ENCODE measurements around the gene MEPCE. TPM values are rescaled to one million over a fixed set of nuclear protein-coding genes. Genes with fewer than 3 reads are reported as not detected.

The MEPCE gene
- total RNA-seq, 1 experiment from 2014 or later = 43.3 TPM

DNA sequence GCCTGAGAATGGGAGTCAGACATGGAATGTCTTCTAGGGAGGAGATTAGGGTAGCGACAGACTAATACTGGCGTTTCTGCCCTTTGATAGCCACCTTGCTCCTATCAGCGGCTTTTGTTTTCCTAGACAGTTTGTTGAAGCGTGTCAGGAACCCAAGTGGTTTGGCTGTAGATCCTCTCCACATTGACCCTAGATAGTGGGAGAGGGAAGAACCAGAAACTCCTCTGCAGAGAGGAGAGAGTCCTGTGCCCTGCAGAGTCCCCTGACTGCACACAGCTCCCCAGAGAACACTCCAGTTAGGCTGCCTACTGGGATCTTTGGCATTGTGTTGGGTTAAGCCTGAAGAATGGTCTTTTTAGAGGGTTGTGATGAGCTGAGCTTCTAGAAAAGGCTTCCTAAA, 2.4 kb downstream of the MEPCE start:
- Mint-ChIP-seq H3K27ac (ENCODE audit: unreplicated experiment) (peak overlapping the region; percentile 71), H3K4me1 (ENCODE audit: low read depth, unreplicated experiment) (peaks cover 23% of the 10 kb centered on the region), H3K4me3 (ENCODE audit: unreplicated experiment) (peak overlapping the region; percentile 89), H3K36me3 (ENCODE audit: insufficient read depth, unreplicated experiment) (peaks cover 79% of the 10 kb centered on the region), H3K27me3 (ENCODE audit: insufficient read depth, unreplicated experiment) (peaks cover 4% of the 10 kb centered on the region), H3K9me3 (ENCODE audit: unreplicated experiment) (no peaks in the 10 kb centered on the region)
- intact Hi-C loops (cut with micrococcal nuclease; ENCODE audit: unreplicated experiment) = no loop called here
- Histone ChIP-seq H3K27me3 (replicated peaks; ENCODE audit: control insufficient read depth, insufficient read depth, low read length) (no peaks in the 10 kb centered on the region), H3K4me1 (0 out of 2 replicates have a peak, but pooled peaks cover 10% of the 10 kb centered on the region), H3K4me3 (ENCODE audit: low read depth, low read length) (no peak overlapping the region), H3K36me3 (ENCODE audit: control insufficient read depth, insufficient read depth, low read length) (no peaks in the 10 kb centered on the region; the same call in 1 of the 2 replicates), H3K9me3 (no peaks in the 10 kb centered on the region)
- BruUV-seq (replicated peaks) = no TSS peak
- ChIA-PET POLR2A (no interaction called here), CTCF (no interaction called here)
- TF ChIP-seq, protein P1, sequence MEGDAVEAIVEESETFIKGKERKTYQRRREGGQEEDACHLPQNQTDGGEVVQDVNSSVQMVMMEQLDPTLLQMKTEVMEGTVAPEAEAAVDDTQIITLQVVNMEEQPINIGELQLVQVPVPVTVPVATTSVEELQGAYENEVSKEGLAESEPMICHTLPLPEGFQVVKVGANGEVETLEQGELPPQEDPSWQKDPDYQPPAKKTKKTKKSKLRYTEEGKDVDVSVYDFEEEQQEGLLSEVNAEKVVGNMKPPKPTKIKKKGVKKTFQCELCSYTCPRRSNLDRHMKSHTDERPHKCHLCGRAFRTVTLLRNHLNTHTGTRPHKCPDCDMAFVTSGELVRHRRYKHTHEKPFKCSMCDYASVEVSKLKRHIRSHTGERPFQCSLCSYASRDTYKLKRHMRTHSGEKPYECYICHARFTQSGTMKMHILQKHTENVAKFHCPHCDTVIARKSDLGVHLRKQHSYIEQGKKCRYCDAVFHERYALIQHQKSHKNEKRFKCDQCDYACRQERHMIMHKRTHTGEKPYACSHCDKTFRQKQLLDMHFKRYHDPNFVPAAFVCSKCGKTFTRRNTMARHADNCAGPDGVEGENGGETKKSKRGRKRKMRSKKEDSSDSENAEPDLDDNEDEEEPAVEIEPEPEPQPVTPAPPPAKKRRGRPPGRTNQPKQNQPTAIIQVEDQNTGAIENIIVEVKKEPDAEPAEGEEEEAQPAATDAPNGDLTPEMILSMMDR (IDR thresholded peaks at IDR 0.05; ENCODE audit: insufficient read depth in 1 of 2, low read depth in 1 of 2, low read length in 1 of 2, severe bottlenecking in 1 of 2, unreplicated experiment in 1 of 2) = no peak
- no peak for DNase-seq

DNA sequence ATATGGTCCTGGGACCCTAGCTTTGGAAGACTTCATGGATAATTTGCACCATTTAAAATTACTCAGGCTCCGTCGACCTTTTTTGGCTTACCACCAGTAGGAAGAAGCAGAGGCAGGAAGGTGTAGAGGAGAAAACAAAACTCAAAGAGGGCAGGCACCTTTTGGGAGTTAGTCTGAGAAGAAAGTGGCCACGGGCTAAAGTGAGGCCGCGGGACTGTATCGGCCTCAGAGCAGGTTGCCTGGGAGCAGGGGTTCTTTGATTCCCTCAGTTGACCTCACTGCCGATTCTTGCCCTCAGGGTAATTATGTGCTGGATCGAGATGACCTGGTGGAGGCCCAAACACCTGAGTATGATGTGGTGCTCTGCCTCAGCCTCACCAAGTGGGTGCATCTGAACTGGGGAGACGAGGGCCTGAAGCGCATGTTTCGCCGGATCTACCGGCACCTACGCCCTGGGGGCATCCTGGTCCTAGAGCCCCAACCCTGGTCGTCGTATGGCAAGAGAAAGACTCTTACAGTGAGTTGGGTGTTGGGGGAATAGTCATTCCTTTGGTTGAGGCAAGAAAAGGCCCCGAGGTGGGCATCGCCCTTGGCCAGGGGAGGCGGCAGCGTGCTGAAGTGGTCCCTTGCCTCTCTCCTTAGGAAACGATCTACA, 3.1 kb downstream of the MEPCE start:
- H3K4me1 ChIP-seq = 0 out of 2 replicates have a peak, but pooled peaks cover 10% of the 10 kb centered on the region
- no peak for DNase-seq
- intact Hi-C loops (cut with micrococcal nuclease; ENCODE audit: unreplicated experiment) = no loop called here

DNA sequence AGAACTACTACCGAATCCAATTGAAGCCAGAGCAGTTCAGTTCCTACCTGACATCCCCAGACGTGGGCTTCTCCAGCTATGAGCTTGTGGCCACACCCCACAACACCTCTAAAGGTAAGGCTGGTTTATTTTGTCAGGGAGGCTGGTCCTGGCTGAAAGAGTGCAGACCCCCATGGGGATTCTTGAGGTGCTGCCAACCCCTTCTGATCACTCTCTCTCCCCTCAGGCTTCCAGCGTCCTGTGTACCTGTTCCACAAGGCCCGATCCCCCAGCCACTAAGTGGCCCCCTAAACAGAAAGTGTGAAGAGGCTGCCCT, 3.6 kb downstream of the MEPCE start:
- no peaks in the 10 kb centered on the region; the same call in 1 of the 2 replicates for H3K36me3 ChIP-seq (ENCODE audit: control insufficient read depth, insufficient read depth, low read length)
- ChIA-PET POLR2A (no interaction called here), CTCF (no interaction called here)
- peak overlapping the region; percentile 33 for H3K4me3 Mint-ChIP-seq (ENCODE audit: unreplicated experiment)
- BruUV-seq (replicated peaks) = no TSS peak
- no peak overlapping the region for H3K4me3 ChIP-seq (ENCODE audit: low read depth, low read length)
- TF ChIP-seq, protein P1 (IDR thresholded peaks at IDR 0.05; ENCODE audit: insufficient read depth in 1 of 2, low read depth in 1 of 2, low read length in 1 of 2, severe bottlenecking in 1 of 2, unreplicated experiment in 1 of 2) = no peak
- intact Hi-C loops (cut with micrococcal nuclease; ENCODE audit: unreplicated experiment) = no loop called here
- H3K9me3 ChIP-seq = no peaks in the 10 kb centered on the region
- DNase-seq = no peak
- H3K27me3 ChIP-seq (replicated peaks; ENCODE audit: control insufficient read depth, insufficient read depth, low read length) = no peaks in the 10 kb centered on the region
- H3K4me1 Mint-ChIP-seq (ENCODE audit: low read depth, unreplicated experiment) = peaks cover 23% of the 10 kb centered on the region
- 0 out of 2 replicates have a peak, but pooled peaks cover 10% of the 10 kb centered on the region for H3K4me1 ChIP-seq
- no peak overlapping the region for H3K27ac Mint-ChIP-seq (ENCODE audit: unreplicated experiment)
- H3K27me3 Mint-ChIP-seq (ENCODE audit: insufficient read depth, unreplicated experiment) = peaks cover 4% of the 10 kb centered on the region
- H3K9me3 Mint-ChIP-seq (ENCODE audit: unreplicated experiment) = no peaks in the 10 kb centered on the region
- H3K36me3 Mint-ChIP-seq (ENCODE audit: insufficient read depth, unreplicated experiment) = peaks cover 75% of the 10 kb centered on the region

More for the DNA sequence above, 3.1 kb downstream of the MEPCE start:
- TF ChIP-seq, protein P1 (IDR thresholded peaks at IDR 0.05; ENCODE audit: insufficient read depth in 1 of 2, low read depth in 1 of 2, low read length in 1 of 2, severe bottlenecking in 1 of 2, unreplicated experiment in 1 of 2) = no peak
- no peaks in the 10 kb centered on the region for H3K27me3 ChIP-seq (replicated peaks; ENCODE audit: control insufficient read depth, insufficient read depth, low read length)
- Mint-ChIP-seq H3K4me1 (ENCODE audit: low read depth, unreplicated experiment) (peaks cover 23% of the 10 kb centered on the region), H3K27me3 (ENCODE audit: insufficient read depth, unreplicated experiment) (peaks cover 4% of the 10 kb centered on the region), H3K4me3 (ENCODE audit: unreplicated experiment) (no peak overlapping the region), H3K9me3 (ENCODE audit: unreplicated experiment) (no peaks in the 10 kb centered on the region), H3K27ac (ENCODE audit: unreplicated experiment) (no peak overlapping the region), H3K36me3 (ENCODE audit: insufficient read depth, unreplicated experiment) (peaks cover 79% of the 10 kb centered on the region)
- no peaks in the 10 kb centered on the region for H3K9me3 ChIP-seq
- ChIA-PET POLR2A (no interaction called here), CTCF (no interaction called here)
- BruUV-seq (replicated peaks) = no TSS peak
- no peaks in the 10 kb centered on the region; the same call in 1 of the 2 replicates for H3K36me3 ChIP-seq (ENCODE audit: control insufficient read depth, insufficient read depth, low read length)
- no peak overlapping the region for H3K4me3 ChIP-seq (ENCODE audit: low read depth, low read length)

All from Caco-2 (cell line).